Measurements from ENCODE around the gene MBOAT7. TPM values are rescaled to one million over a fixed set of nuclear protein-coding genes. Genes with fewer than 3 reads are reported as not detected.

The MBOAT7 gene
- total and polyA plus RNA-seq, 2 donors (not counting 3 experiments of a cell fraction or from before 2014, with no cell fraction given) = 204 to 218 TPM

- CTCF ChIA-PET = no interaction called here
- H2AFZ ChIP-seq (ENCODE audit: low read depth, low read length) = no peak overlapping the region
- H3K9me3 ChIP-seq (replicated peaks; ENCODE audit: control insufficient read depth, insufficient read depth, low read length) = no peaks in the 10 kb centered on the region
- no TSS peak for BruUV-seq (replicated peaks)
- H3K27me3 ChIP-seq (ENCODE audit: control insufficient read depth in 2 of 2, insufficient read depth in 2 of 2, low read length in 2 of 2) = no peaks in the 10 kb centered on the region
- H3K4me3 ChIP-seq (replicated peaks in 1 of 3; ENCODE audit: insufficient read depth in 1 of 3, low read depth in 1 of 3, low read length in 3 of 3) = no peak overlapping the region
- FAIRE-seq (no peak), DNase-seq (ENCODE audit: low read depth, low spot score) (no peak)
- H3K4me1 ChIP-seq (ENCODE audit: control insufficient read depth, extremely low read depth, insufficient read depth, low read length) = no peaks in the 10 kb centered on the region
- dilution Hi-C loops (cut with MboI; ENCODE audit: extremely low pct_ligation_motif_present, low sequenced_read_pairs) (no loop called here), intact Hi-C loops (cut with micrococcal nuclease) (no loop called here)
- H4K20me1 ChIP-seq (replicated peaks; ENCODE audit: control insufficient read depth, extremely low read depth, insufficient read depth, low read length) = no peaks in the 10 kb centered on the region
- POLR2A ChIA-PET = no interaction called here
- no peak overlapping the region for H3K9ac ChIP-seq (replicated peaks; ENCODE audit: extremely low read depth, insufficient read depth, low read length)
- no peaks in the 10 kb centered on the region for H3K79me2 ChIP-seq (ENCODE audit: control insufficient read depth, insufficient read depth, low read length)
- no peak for TF ChIP-seq POLR2AphosphoS5 (IDR thresholded peaks at IDR 0.05; ENCODE audit: insufficient read depth, low read depth, low read length)
- no peak for TF ChIP-seq JUN (IDR thresholded peaks at IDR 0.05; ENCODE audit: borderline replicate concordance, insufficient read depth, insufficient read length, low read depth)
- TF ChIP-seq MAX (IDR thresholded peaks at IDR 0.05; ENCODE audit: insufficient read depth, insufficient read length) = no peak
- TF ChIP-seq CTCF (IDR thresholded peaks at IDR 0.05; ENCODE audit: extremely low read depth in 1 of 2, insufficient read depth in 1 of 2, low read depth in 1 of 2, low read length in 2 of 2) = no peak
- no peak for TF ChIP-seq FOS (IDR thresholded peaks at IDR 0.05; ENCODE audit: borderline replicate concordance, insufficient read depth, low read length)
- no peak for TF ChIP-seq MYC (IDR thresholded peaks at IDR 0.05; ENCODE audit: low read depth, low read length)
- no peak for TF ChIP-seq POLR2A (IDR thresholded peaks at IDR 0.05; ENCODE audit: low read depth, low read length)
- TF ChIP-seq EZH2 (IDR thresholded peaks at IDR 0.05; ENCODE audit: borderline replicate concordance, low read depth, low read length, severe bottlenecking) = no peak
- TF ChIP-seq GATA2 (IDR thresholded peaks at IDR 0.05; ENCODE audit: insufficient read depth, insufficient read length, low read depth, low read length) = no peak
- no peak overlapping the region for H3K4me2 ChIP-seq (ENCODE audit: insufficient read depth, low read length)
- H3K36me3 ChIP-seq (ENCODE audit: control insufficient read depth in 2 of 2, extremely low read depth in 1 of 2, insufficient read depth in 2 of 2, low read length in 2 of 2) = peaks cover 12 to 50% of the 10 kb centered on the region in 2 experiments
- H3K27ac ChIP-seq (ENCODE audit: insufficient read depth, low read depth, low read length) = no peak overlapping the region
- H3K9me1 ChIP-seq (replicated peaks; ENCODE audit: control insufficient read depth, extremely low read depth, insufficient read depth, low read length) = no peaks in the 10 kb centered on the region
These were observed 61.5 kb downstream of the MBOAT7 start for GRCh38 chr19:54127688-54128440.
